HG03139 (cell line): ENCODE data around the gene MZT2B.
"Not testable (repeated sequence)": the region's sequence is repeated elsewhere in the genome, so short reads cannot be mapped to it uniquely, and the experiment has no call there.

Experiments
- ATAC-seq: cut with Tn5 transposase; IDR thresholded peaks from one replicate; pipeline ENCODE4 v1.9.1; 2021; ENCODE audit not compliant: unreplicated experiment

MZT2B gene

DNA sequence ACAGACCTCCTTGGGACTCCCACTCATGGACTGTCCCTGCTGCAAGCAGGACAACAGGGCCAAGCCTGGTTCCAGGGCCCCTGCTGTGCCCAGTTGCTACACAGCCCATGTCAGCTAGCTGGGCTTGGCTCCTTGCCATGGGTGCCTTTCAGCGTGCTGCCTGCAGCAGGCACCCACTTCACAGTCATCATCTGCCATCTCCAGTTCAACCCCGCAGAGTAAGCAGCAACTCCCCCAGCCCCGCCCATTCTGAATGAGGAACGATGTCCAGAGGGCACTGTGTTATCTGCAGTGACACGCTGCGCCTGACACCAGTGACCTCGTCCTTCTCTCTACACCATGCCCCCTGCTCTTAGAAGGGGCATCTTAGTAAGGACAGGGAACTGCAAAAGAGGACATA, 20.5 kb downstream of the MZT2B start:
- not testable (repeated sequence) for ATAC-seq

DNA sequence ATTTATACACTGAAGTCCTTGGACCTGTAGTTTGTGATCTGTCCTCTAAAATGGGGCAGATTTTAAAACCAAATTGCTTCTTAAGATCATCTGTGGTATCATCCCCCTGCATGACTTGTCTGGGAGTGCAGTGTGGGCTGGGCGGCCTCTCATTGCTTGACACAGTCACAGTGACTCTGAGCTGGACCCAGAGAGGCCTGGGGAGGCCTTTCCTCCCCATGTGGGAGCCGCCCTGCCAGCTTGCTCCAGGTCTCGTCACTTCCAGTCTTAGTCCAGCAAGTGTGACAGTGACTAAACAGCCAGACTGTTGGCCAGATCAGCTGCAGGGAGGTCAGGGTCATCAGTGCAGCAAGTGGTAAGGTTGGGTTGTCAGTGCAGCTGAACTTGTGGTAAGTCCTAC, 21.1 kb downstream of the MZT2B start:
- ATAC-seq, result not testable (repeated sequence)

DNA sequence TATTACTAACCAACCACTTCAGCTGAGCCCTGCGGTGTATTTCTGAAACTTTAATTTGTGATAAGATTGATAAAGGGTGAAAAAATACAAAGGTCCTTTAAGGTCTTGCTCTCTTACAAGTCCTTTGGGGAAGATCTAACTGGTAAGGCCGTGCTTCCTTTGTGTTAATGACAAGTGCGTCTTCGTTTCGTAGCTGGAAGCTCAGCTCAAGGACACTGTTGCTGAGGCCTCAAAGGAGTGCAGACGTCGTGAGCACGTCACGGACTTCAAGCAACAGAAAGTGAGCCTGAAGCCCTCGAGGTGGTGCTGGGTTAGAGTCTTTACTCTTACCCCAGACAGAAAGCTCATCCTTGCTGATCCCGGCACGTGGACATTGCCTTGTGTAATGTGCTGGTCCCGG, 25.0 kb downstream of the MZT2B start:
- not testable (repeated sequence) for ATAC-seq

DNA sequence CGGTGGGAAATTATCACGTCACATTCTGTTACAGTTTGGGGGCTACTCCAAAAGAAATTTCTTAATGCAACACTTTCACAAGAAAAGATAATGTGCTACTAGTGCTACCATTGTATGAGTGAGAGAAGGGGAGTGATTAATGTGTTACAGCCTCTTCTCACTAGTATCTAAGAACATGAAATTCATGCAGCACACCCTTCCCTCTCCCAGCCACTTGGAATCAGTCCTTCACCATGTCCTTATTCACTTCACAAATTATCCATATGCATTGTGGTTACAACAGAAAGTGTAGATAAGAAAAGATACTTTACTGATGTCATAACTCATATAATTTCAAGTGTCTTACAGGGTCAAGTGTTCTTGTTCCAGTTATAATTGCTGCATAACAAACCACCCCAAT, 37.1 kb downstream of the MZT2B start:
- not testable (repeated sequence) for ATAC-seq

DNA sequence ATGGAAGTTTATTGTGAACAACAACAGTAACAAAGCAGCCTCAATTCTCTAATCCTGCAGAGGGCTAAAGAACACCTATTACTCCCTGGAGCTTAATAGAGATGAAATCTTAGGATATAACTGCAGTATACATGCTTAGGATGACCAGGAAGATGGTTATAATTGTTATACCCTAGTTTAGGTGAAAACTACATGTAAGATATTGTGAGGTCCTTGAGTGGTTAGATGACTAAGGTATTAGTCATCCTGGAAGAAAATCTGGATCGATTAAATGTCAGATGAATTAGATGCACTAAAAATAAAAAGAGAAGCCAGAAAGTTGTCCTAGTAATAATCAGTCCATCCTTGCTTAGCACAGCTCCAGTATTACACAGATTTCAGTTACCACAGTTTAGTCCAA, 38.4 kb downstream of the MZT2B start:
- ATAC-seq, result not testable (repeated sequence)

DNA sequence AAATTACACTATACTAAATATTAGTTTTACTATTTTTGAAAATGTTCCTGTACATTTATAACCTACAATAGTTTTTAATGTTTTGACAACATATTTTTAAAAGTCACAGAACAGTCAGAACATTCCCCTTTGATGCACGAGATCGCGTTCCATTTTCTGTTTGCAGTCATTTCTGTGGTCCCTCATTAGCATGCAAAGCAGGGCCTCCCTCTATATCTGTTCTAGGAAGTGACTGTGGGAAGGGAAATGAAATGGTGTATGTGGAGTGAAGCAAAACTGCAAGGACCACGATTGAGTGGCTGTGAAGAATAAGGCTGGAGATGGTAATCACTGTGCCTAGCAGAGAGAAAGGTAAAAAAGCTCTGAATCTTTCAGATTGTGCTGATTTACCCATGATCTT, 40.5 kb downstream of the MZT2B start:
- ATAC-seq, result peak; percentile 67

DNA sequence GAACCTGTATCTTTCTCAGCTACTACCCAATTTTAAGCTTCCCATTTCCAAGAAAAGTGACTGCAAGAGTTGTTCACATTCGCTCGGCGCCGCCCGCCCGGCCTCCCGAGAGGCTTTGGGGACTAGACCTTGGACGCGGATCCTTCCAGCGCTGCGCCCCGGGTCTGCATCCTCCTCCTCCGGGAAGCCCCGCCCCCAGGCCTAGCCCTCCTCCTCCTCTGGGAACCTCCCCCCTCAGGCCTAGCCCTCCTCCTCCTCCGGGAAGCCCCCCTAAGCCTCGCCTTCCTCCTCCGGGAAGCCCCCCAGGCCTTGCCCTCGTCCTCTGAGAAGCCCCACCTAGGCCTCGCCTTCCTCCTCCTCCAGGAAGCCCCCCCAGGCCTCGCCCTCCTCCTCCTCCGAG, 45.9 kb downstream of the MZT2B start:
- ATAC-seq, result not testable (repeated sequence)

DNA sequence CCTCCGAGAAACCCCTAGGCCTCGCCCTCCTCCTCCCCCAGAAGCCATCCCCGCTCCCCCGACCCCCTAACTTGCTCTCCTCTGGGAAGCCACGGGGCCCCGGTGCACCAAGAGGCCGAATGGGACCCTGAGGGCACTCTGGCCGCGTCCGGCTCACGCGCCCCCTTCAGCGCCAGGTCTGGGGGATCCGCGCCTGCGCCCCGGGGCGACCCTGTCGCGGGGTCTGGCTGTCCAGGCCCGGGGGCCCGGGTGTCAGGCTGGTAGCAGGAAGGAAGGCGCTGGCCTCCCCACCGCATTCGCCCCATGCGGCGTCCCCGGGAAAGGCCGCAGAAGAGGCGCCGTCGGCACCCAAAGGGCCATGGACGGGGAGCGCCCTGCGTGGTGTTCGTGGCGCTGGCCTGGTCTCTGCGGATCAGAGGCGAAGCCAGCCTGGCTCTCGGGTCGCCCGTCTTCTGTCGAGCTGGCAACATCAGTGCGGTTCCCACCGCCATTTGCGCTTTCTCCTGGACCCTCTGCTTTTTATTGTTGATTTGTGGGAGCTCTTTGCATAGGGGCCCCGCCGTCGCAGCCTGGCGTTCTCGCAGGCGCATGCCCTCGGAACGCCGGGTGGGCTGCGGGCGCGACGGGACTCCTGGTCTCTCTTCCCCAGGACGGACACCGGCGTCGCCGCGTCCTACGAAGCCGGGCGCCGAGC, 46.6 kb downstream of the MZT2B start:
- not testable (repeated sequence) for ATAC-seq

DNA sequence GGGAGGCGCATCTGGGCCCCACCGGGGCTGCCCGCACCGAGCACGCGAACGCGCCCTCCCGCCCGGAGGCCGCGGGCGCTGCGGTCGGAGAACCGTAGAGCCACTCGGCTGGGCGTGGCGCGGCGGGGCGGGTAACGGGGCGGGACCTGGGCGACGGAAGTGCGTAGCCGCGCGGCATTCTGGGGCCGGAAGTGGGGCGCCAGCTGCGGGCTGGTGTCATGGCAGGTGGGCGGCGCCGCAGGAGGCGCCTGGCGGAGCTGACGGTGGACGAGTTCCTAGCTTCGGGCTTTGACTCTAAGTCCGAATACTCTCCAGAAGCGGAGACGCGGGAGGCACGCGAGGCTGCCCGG, 47.1 kb downstream of the MZT2B start:
- peak; percentile 65 for ATAC-seq

DNA sequence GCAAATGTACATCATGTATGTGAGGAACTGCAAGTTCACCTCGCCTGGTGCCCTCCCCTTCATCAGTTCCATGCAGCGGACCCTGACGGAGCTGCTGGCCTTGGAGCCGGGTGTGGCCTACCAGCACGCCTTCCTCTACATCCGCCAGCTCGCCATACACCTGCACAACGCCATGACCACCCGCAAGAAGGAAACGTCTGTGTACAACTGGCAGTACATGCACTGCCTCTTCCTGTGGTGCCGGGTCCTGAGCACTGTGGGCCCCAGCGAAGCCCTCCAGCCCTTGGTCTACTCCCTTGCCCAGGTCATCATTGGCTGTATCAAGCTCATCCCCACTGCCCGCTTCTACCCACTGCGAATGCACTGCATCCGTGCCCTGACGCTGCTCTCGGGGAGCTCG, 48.3 kb downstream of the MZT2B start:
- not testable (repeated sequence) for ATAC-seq

DNA sequence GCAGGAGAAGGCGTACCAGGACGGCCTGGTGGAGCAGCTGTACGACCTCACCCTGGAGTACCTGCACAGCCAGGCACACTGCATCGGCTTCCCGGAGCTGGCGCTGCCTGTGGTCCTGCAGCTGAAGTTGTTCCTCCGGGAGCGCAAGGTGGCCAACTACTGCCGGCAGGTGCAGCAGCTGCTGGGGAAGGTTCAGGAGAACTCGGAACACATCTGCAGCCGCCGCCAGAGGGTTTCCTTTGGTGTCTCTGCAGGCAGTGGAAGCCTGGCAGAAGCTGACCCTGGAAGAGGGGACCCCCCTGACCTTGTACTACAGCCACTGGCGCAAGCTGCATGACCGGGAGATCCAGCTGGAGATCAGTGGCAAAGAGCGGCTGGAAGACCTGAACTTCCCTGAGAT, 48.8 kb downstream of the MZT2B start:
- not testable (repeated sequence) for ATAC-seq

DNA sequence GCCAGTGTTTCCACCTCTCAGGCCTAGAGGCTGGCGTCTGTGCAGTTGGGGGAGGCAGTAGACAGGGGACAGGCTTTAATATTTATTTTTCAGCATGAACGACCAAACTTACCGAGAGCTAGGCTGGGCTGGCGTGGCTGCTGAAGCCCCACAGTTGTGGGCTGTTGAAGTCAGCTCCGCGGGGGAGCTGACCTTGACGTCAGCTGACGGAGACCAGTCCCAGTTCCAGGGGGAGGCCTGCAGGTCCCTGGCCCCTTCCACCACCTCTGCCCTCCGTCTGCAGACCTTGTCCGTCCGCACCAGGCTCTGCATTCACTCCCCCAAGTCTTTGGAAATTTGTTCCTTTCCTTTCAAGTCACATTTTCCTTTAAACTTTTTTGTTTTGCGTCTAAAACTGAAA, 49.6 kb downstream of the MZT2B start:
- ATAC-seq, result no peak

DNA sequence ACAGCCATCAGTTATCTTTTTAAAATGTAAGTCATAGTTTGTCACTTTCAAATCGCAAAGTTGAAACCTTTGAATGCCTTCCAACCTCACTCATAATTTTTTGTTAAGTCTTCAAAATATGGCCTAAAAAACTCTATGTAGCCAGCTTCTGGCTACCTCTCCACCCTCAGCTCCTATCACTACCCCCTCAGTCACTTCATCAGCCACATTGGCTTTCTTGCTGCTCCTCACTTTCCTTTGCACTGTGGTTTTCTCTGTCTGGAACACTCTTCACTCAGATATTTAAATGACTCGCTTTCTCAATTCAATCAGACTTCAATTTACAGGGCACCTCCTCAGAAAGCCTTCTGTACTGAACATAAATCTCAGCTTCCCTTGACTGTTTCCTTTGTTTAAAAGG, 51.0 kb downstream of the MZT2B start:
- ATAC-seq, result not testable (repeated sequence)

DNA sequence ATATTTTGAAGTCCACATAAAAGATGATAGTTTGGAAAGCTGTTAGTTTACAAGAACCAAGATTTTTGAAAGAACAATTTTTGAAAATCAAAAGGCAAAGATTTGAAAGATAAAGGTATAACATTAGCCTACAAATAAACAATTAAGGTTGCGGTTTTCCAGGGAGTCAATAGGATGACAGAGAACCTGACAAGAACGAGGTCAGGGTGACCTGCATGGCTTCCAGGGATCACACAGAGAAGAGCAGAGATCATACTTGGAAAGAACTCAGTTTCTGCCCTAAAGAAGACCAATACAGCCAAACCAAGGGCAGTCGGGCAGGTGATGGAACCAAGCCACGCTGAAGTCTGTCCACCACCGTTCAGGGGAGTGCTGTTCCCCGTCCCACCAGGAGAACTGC, 57.5 kb downstream of the MZT2B start:
- not testable (repeated sequence) for ATAC-seq
